HG02588 (cell line): ENCODE measurements around the gene GAS2L2.
"Not testable (repeated sequence)": the region's sequence is repeated elsewhere in the genome, so short reads cannot be mapped to it uniquely, and the experiment has no call there.

Experiments used
- ATAC-seq: cut with Tn5 transposase; IDR thresholded peaks from one replicate; pipeline ENCODE4 v1.9.1; 2021; ENCODE audit warnings: mild to moderate bottlenecking, moderate library complexity; ENCODE audit not compliant: unreplicated experiment

Gene GAS2L2

GRCh38 chr17:35730400-35731005, 22.5 kb downstream of the GAS2L2 start:
- no peak for ATAC-seq

DNA sequence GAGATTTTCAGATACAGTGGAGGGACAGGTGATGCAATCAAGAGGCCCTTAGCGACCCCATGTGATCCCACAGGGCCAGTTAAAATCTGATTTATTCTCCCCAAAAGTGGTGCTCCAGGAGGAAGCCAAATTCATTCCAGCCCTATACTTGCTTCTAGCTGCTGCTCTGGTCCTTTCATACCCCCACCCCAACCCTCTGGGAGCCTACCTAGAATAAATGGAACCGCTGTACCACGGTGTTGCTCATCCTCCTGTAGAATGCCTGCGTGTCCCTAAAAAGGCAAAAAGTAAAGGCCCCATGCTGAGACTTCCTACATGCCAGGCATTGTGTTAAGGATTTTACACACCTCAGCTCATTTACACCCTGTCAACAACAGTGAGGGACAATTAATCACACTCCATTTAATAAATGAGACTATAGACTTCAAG, 23.6 kb downstream of the GAS2L2 start:
- no peak for ATAC-seq

DNA sequence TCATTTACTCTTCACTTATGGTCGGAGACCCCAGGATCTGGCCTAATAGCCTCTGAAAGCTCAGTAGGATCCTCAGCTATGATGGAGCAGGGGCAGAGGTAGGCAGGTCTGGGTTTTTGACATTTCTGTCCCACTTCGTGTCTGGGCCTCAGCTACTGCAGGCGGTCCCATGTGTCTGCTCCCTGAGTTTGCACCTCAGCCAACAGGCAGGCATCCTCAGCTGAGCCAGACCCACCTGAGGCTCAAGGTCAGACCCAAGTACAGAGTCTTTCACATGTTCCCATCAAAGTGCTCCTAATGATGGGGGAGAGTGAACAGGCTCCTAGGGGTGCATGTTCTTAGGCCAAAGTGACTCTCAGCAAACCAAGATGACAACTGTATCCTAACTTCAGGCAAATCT, 24.5 kb downstream of the GAS2L2 start:
- ATAC-seq = no peak

DNA sequence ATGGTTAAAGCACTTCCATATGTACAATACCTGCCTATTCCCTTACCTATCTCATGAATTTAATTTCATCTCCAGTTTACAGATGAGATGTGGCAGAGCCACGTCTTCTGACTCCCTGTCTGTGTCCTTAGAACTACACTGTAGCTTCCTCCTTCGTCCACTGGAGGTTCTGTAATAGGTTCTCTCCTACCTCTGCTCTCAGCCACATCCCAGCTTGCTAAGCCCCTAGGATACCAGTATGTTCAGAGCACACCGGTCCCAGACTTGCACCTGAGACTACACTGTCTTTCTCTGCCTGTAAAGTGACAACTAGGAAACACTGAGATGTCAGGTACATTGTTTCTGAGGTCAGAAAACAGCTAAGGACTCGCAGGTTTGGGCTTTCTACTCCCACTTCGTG, 25.4 kb downstream of the GAS2L2 start:
- ATAC-seq = no peak

GRCh38 chr17:35726953-35727460, 26.0 kb downstream of the GAS2L2 start:
- no peak for ATAC-seq

- no peak for ATAC-seq
These were observed 26.7 kb downstream of the GAS2L2 start for GRCh38 chr17:35726127-35726952.

- ATAC-seq = no peak
These were observed 27.3 kb downstream of the GAS2L2 start for GRCh38 chr17:35725802-35726126.

- ATAC-seq = no peak
These were observed 28.0 kb downstream of the GAS2L2 start for GRCh38 chr17:35725058-35725457.

GRCh38 chr17:35723735-35724134, 29.3 kb downstream of the GAS2L2 start:
- ATAC-seq = no peak

GRCh38 chr17:35717475-35717874, 35.6 kb downstream of the GAS2L2 start:
- ATAC-seq = no peak

DNA sequence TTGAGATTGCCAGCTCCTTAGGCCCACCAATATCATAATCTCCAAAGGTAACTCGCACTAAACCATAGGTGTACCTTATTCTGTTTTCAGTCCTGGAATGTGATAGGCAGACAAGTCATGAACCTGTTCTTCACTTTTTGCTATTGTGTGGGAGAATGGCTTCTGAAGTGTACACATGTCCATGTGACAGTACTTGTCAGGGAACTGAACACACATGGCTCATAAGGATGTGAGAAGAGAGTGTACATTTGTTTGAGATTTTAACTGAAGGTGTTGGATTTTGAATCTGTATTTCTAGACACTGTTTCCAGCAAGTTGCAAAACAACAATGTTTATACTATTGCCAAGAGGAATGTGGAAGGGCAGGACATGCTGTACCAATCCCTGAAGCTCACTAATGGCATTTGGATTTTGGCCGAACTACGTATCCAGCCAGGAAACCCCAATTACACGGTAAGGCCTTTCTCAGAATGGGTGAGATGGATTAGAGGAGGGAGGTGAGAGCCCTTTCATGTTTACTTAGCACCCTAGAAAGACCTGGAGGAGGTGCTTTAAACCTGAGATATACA, 36.1 kb downstream of the GAS2L2 start:
- no peak for ATAC-seq

DNA sequence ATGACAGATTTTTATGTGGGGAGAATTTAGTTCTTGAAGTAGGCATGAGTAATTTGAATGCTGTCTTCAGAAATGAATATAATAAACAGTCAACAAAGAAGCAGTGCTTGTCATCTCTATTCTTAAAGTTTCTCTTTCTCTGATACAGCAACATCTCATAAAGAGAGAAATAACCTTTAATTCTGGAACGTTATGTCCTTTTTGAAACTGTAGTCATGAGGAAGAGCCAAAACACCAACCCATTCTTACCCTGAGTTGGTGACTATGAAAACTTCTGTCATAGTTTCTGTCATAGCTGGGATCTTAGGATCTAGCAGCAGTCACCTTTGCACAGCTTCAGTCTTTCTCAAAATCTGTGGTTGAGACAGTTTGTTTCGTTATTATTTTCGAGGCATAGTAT, 36.9 kb downstream of the GAS2L2 start:
- ATAC-seq = no peak

- no peak for ATAC-seq
These were observed 37.6 kb downstream of the GAS2L2 start for GRCh38 chr17:35715416-35715815.

GRCh38 chr17:35714988-35715387, 38.1 kb downstream of the GAS2L2 start:
- no peak for ATAC-seq

GRCh38 chr17:35713069-35713728, 39.8 kb downstream of the GAS2L2 start:
- ATAC-seq = no peak

DNA sequence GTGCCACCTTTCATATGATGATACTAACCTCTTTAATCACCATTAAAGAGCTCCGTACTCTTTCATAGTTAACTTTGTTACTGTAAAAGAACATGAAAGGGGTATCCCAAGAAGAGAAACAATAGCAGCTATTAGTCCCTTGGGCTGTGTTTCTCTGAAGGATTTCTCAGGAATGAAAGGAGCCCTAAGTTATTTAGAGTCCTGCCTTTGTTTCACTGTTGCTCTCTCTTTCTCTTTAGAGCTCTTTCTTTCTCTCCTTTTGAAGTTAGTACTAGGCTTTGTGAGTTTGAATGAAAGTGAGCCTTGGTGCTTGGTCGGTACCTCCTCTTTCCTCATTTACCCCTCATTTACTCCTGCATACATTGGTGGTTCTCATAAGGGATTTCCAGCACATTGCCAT, 42.1 kb downstream of the GAS2L2 start:
- no peak for ATAC-seq

DNA sequence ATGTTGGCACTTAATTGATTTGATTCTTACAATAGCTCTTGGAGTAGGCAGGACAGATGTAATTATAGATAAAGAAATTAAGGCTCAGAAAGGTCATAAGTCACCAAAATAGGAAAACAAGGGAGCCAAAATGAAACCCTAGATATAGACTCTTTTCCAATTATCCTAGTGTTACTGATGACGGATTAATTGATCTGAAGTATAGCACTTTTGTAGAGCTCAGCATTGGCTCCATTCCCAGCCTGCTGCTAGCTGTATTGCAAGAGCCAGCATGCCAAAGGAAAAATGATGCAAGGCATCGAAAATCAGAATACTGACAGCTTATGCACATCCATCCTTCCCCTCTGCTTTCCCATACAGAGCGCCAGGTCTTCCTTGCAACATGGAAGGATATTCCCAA, 43.2 kb downstream of the GAS2L2 start:
- ATAC-seq = no peak

- no peak for ATAC-seq
These were observed 44.1 kb downstream of the GAS2L2 start for GRCh38 chr17:35708951-35709350.

- no peak for ATAC-seq
These were observed 44.9 kb downstream of the GAS2L2 start for GRCh38 chr17:35708149-35708548.

DNA sequence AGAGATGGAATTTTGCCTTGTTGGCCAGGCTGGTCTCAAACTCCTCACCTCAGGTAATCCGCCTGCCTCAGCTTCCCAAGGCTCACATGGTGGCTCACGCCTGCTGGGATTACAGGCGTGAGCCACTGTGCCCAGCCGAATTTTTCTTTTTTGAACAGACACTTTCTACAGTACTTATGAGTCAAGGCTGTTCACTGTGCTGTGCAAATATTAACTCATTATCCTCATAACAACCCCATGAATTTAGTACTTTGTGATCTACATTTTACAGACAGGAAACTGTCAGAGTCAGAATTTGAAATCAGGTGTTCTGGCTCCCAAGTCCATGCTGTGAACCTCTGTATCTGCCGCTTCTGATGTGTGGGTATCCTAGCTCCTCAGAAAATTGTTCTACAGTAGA, 47.3 kb downstream of the GAS2L2 start:
- ATAC-seq = no peak

- no peak for ATAC-seq
These were observed 47.8 kb downstream of the GAS2L2 start for GRCh38 chr17:35705230-35705629.

GRCh38 chr17:35703308-35703707, 49.7 kb downstream of the GAS2L2 start:
- ATAC-seq = not testable (repeated sequence)
